HepG2 (cell line): Measurements from ENCODE around the gene AMIGO3. TPM values are rescaled to one million over a fixed set of nuclear protein-coding genes. Genes with fewer than 3 reads are reported as not detected.

ENCODE experiments used
- TARDBP ChIP-seq: sonication (generic); formaldehyde crosslinking; IDR thresholded peaks from 2 replicates; pipeline ENCODE4 v1.8.0; 2022; ENCODE audit warnings: mild to moderate bottlenecking, missing genetic modification reagents
- ZNF646 ChIP-seq: sonication (generic); formaldehyde crosslinking; IDR thresholded peaks from 2 replicates; pipeline ENCODE4 v1.9.0; 2021; ENCODE audit warnings: mild to moderate bottlenecking, missing genetic modification reagents
- polyA plus RNA-seq, 8 experiments: library from polyadenylated mRNA; depleted of rRNA in 3 of 8; stranded (reverse) in 7 of 8; unstranded in 1 of 8; fragments of >200 nt; fragmentation: Illumina TruSeq in 4 of 8; extraction: Trizol in 4 of 8; gene quantifications; 2 replicates each; pipeline versions ENCODE4 v1.2.1 to v1.2.3, GENCODE V29; 2011 to 2016; ENCODE audit warnings: low read depth in 4 of 8, missing spikeins in 1 of 8, mixed read lengths in 1 of 8; ENCODE audit not compliant: insufficient read depth in 1 of 8
- total RNA-seq, 5 experiments: library from RNA; depleted of rRNA; stranded (reverse); fragments of >200 nt; fragmentation: Illumina TruSeq; extraction: Trizol; gene quantifications; 2 replicates each; pipeline ENCODE4 v1.2.3, GENCODE V29; 2016; ENCODE audit warnings: low read depth in 1 of 5
- TF ChIP-seq, protein P1 (sequence below): sonication (generic); formaldehyde crosslinking; IDR thresholded peaks from 2 replicates; pipeline ENCODE4 v1.4.0; 2020; ENCODE audit warnings: missing genetic modification reagents

Gene AMIGO3
- total and polyA plus RNA-seq, 2 of the 13 experiments (the other 11 are each of a cell fraction or from before 2014, with no cell fraction given) = 0.35 TPM; not detected in 1

GRCh38 chr3:49670940-49671290, 48.6 kb downstream of the AMIGO3 start (continued):
- 0 out of 2 replicates have a peak, but pooled peaks have one; percentile 58 for TF ChIP-seq ZNF646 (CRISPR knock-in tag)
- 0 out of 2 replicates have a peak, but pooled peaks have one; percentile 3 for TF ChIP-seq TARDBP (CRISPR knock-in tag)
- TF ChIP-seq, protein P1, sequence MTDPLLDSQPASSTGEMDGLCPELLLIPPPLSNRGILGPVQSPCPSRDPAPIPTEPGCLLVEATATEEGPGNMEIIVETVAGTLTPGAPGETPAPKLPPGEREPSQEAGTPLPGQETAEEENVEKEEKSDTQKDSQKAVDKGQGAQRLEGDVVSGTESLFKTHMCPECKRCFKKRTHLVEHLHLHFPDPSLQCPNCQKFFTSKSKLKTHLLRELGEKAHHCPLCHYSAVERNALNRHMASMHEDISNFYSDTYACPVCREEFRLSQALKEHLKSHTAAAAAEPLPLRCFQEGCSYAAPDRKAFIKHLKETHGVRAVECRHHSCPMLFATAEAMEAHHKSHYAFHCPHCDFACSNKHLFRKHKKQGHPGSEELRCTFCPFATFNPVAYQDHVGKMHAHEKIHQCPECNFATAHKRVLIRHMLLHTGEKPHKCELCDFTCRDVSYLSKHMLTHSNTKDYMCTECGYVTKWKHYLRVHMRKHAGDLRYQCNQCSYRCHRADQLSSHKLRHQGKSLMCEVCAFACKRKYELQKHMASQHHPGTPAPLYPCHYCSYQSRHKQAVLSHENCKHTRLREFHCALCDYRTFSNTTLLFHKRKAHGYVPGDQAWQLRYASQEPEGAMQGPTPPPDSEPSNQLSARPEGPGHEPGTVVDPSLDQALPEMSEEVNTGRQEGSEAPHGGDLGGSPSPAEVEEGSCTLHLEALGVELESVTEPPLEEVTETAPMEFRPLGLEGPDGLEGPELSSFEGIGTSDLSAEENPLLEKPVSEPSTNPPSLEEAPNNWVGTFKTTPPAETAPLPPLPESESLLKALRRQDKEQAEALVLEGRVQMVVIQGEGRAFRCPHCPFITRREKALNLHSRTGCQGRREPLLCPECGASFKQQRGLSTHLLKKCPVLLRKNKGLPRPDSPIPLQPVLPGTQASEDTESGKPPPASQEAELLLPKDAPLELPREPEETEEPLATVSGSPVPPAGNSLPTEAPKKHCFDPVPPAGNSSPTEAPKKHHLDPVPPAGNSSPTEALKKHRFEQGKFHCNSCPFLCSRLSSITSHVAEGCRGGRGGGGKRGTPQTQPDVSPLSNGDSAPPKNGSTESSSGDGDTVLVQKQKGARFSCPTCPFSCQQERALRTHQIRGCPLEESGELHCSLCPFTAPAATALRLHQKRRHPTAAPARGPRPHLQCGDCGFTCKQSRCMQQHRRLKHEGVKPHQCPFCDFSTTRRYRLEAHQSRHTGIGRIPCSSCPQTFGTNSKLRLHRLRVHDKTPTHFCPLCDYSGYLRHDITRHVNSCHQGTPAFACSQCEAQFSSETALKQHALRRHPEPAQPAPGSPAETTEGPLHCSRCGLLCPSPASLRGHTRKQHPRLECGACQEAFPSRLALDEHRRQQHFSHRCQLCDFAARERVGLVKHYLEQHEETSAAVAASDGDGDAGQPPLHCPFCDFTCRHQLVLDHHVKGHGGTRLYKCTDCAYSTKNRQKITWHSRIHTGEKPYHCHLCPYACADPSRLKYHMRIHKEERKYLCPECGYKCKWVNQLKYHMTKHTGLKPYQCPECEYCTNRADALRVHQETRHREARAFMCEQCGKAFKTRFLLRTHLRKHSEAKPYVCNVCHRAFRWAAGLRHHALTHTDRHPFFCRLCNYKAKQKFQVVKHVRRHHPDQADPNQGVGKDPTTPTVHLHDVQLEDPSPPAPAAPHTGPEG (CRISPR knock-in tag) = no peak
- TF ChIP-seq, all 625 proteins: peak for 14
